ENCODE measurements around the gene THOC2.
A peak's percentile ranks its signal among the peaks of the same experiment; 100 is the strongest.
"Not testable (repeated sequence)": the region's sequence is repeated elsewhere in the genome, so short reads cannot be mapped to it uniquely, and the experiment has no call there.

THOC2 gene

GRCh38 chrX:123740536-123740935 lies 7.7 kb upstream of the THOC2 start:
- no peak for DNase-seq (ENCODE audit: low read depth)
- no peak overlapping the region for H3K4me3 ChIP-seq (ENCODE audit: low read depth, low read length)
- no peak for TF ChIP-seq CTCF (IDR thresholded peaks at IDR 0.05; ENCODE audit: low read depth, low read length, missing control alignments)

- no peak for DNase-seq (ENCODE audit: low read depth)
- H3K4me3 ChIP-seq (ENCODE audit: low read depth, low read length), result no peak overlapping the region
- TF ChIP-seq CTCF (IDR thresholded peaks at IDR 0.05; ENCODE audit: low read depth, low read length, missing control alignments), result peak; percentile 22
Measured at GRCh38 chrX:123740006-123740405, 7.2 kb upstream of the THOC2 start.

GRCh38 chrX:123739474-123739873 lies 6.6 kb upstream of the THOC2 start:
- no peak for DNase-seq (ENCODE audit: low read depth)
- TF ChIP-seq CTCF (IDR thresholded peaks at IDR 0.05; ENCODE audit: low read depth, low read length, missing control alignments), result no peak
- no peak overlapping the region for H3K4me3 ChIP-seq (ENCODE audit: low read depth, low read length)

- H3K4me3 ChIP-seq (ENCODE audit: low read depth, low read length), result no peak overlapping the region
- DNase-seq (ENCODE audit: low read depth), result no peak
- no peak for TF ChIP-seq CTCF (IDR thresholded peaks at IDR 0.05; ENCODE audit: low read depth, low read length, missing control alignments)
Measured at GRCh38 chrX:123738378-123738940, 5.6 kb upstream of the THOC2 start.

GRCh38 chrX:123736333-123736921 lies 3.6 kb upstream of the THOC2 start:
- DNase-seq (ENCODE audit: low read depth), result no peak
- no peak overlapping the region for H3K4me3 ChIP-seq (ENCODE audit: low read depth, low read length)
- no peak for TF ChIP-seq CTCF (IDR thresholded peaks at IDR 0.05; ENCODE audit: low read depth, low read length, missing control alignments)

- DNase-seq (ENCODE audit: low read depth); H3K4me3 ChIP-seq (ENCODE audit: low read depth, low read length): not testable (repeated sequence)
Measured at GRCh38 chrX:123735137-123735536, 2.3 kb upstream of the THOC2 start.

- H3K4me3 ChIP-seq (ENCODE audit: low read depth, low read length); DNase-seq (ENCODE audit: low read depth): not testable (repeated sequence)
Measured at GRCh38 chrX:123734079-123734478, 1.2 kb upstream of the THOC2 start.

GRCh38 chrX:123731987-123732669 lies 724 bp downstream of the THOC2 start:
- peak overlapping the region; percentile 69 for H3K4me3 ChIP-seq (ENCODE audit: low read depth, low read length)
- TF ChIP-seq CTCF (IDR thresholded peaks at IDR 0.05; ENCODE audit: low read depth, low read length, missing control alignments), result no peak
- no peak for DNase-seq (ENCODE audit: low read depth)

Data from GM12864 (cell line).